GM10266 (cell line): ENCODE results near the gene DGKZ.

ENCODE experiments used
- DNase-seq: peaks from one replicate; pipeline ENCODE4 v3.0.0; 2012; ENCODE audit errors: extremely low spot score
- TF ChIP-seq, protein P1 (sequence below): IDR thresholded peaks from 2 replicates; pipeline ENCODE4 v1.5.1; 2012; ENCODE audit warnings: mild to moderate bottlenecking, low read depth; ENCODE audit not compliant: control insufficient read depth, insufficient read depth; ENCODE audit errors: missing control alignments

Gene DGKZ

DNA sequence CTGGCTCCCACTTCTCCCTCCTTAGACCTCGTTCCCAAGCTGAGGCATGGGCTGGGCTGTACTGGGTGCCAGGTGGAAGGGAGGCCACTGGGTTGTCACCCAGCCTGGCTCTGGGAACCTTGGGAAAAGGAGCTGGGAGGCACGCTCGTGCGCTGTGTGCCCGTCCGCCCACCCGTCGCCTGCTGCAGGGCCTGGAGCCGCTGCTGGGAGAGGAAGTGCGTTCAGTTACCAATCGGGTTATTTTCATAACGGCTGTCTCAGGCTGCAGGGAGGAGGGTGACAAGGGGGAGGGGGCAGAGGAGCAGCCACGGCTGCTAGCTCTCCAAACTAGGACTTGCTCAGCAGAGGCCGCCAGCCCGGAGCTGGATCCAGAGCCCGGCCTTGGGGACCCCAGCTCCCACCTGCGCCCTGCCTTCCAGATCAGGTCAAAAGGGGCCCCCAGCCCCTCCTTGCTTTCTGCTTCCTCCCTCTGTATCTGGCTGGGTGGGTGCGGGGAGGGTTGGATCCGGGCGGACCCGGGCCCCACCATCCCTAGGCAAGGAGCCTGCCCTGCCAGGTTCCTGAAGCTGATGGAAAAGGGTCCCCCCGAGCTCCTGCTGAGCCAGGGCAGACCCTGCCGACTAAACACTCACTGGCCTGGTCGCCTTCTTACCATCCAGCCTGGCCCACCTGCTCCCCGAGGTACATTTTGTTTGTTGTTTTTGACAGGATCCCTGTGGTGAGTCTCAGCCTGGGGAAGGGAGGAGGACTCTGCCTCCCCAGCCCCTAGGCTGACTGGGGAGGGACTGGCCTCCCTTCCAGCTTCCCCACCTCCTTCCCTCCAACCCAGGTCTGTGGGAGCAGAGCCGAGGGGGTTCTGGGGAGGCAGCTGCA is 14.3 kb downstream of the DGKZ start:
- DNase-seq: peak; percentile 95
- TF ChIP-seq, protein P1, sequence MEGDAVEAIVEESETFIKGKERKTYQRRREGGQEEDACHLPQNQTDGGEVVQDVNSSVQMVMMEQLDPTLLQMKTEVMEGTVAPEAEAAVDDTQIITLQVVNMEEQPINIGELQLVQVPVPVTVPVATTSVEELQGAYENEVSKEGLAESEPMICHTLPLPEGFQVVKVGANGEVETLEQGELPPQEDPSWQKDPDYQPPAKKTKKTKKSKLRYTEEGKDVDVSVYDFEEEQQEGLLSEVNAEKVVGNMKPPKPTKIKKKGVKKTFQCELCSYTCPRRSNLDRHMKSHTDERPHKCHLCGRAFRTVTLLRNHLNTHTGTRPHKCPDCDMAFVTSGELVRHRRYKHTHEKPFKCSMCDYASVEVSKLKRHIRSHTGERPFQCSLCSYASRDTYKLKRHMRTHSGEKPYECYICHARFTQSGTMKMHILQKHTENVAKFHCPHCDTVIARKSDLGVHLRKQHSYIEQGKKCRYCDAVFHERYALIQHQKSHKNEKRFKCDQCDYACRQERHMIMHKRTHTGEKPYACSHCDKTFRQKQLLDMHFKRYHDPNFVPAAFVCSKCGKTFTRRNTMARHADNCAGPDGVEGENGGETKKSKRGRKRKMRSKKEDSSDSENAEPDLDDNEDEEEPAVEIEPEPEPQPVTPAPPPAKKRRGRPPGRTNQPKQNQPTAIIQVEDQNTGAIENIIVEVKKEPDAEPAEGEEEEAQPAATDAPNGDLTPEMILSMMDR: no peak

DNA sequence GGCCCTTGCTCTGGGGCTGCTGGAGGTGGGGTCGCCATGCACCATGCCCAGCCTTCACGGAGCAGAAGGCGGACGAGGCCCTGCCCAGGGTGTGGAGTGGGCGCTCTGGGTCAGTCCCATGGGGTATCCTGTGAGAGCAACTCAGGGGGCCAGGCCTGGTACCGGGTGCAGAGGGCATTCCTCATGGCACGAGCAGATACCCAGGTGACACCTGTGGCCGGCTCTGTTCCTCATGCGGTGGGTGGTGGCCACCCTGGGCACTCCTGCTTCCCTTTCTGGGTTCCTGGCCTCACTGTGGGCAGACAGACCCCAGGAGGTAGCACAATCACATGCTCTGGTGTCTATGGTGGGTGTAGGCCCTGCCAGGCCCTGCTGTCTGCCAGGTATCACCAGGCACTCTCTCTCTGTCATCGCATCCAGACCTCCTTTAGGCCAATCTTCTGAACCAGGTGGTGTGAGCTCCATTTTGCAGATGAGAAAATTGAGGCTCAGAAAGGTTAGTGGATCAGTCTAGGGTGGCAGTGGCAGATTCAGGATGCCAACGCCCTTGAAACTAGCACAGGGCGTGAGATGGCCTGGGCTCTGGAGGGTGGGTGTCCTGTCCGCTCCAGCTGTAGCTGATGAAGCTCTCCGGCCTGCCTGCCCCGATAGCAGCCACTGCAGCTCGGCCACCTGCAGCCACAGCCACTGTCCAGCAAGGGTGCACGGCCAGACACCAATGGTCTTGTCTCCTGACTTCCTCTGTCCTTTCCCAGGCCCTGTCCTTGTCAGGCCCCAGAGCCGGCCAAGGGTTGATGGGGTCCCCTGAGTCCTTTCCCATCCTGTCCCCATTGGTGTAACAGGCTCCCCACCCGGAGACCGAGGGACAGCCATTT is 15.1 kb downstream of the DGKZ start:
- DNase-seq: no peak
- TF ChIP-seq, protein P1: no peak

DNA sequence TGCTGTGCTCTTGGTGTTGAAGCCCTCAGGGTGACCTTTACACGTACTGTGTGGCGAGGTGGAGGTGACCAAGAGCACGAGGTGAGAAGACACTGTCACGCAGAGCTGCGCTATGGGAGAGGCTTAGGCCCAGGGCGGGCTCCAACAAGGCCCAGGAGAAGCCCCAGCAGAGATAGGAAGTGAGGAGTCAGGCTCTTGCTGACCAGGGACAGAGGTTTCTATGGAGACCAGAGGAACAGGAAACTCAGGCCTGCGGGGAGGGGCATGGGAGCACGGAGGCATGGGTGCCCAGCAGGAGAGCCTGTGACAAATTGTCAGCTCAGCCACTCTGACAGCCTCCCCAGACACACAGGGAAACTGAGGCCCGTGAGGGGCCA is 15.8 kb downstream of the DGKZ start:
- TF ChIP-seq, protein P1: no peak
- DNase-seq: no peak

DNA sequence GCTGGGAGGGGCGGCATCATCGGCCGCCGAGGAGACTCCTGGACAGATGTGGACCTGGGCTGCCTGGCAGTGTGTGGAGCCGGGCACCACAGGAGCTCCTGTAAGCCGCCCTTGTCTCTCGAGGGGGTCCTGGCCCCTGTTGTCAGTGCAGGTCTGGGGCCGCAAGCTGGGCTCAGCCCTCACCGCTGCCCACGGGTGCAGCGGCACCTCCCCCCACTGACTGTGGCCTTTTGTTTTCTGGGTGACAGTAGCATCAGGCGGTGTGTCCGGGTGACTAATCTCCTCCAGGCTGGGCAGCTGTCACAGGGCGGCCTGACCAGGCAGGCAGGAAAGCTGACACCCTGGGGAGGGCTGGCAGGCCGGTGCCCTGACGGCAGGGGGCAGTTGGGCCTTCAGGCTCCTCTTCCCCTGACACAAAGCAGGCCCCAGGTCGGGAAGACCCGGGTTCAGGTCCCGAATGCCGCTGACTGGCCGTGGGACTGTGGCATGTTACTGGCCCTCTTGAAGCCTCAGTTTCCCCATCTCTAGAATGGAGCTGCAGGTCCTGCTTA is 16.3 kb downstream of the DGKZ start:
- no peak for DNase-seq
- TF ChIP-seq, protein P1: no peak

DNA sequence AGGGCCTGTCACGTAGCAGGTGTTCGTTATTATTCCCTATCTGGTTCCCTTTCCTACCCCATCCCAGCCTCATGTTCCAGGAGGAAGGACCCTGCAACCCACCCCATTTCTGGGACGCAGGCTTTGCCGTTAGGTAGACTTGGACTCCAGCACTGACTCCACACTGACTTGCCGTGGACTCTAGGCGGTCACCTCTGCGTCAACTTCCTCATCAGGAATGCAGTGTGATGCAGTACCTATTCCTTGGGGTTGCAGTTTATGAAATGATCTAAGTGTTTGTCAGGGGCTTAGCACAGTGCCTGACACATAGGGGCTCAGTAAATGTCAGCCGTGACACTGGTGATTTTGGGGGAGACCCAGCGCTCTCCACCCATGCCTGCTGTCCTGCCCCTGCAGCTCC is 16.8 kb downstream of the DGKZ start:
- TF ChIP-seq, protein P1: no peak
- DNase-seq: no peak

DNA sequence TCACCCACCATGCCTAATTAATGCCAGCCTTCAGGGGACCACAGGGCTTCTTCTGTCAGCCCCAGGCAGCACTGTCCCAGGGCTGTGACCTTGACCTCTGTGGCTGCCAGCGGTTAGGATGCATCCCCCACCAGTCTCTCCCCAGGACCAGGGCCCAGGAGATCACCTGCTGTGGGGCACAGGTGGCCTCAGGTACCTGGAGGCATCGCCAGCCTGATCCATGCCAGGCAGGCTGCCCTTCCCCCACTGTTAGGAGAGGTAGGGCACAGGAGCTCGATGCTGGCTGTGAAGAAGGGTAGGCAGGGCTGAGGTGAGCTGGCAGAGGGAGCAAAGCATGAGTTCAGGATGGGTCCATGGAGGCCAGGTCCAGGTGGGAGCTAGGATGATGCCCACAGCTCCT is 17.5 kb downstream of the DGKZ start:
- TF ChIP-seq, protein P1: no peak
- DNase-seq: no peak
